GM19372 (cell line): ENCODE data around the gene XIRP1.
"Not testable (repeated sequence)": the region's sequence is repeated elsewhere in the genome, so short reads cannot be mapped to it uniquely, and the experiment has no call there.

Experiments used
- ATAC-seq: cut with Tn5 transposase; IDR thresholded peaks from one replicate; pipeline ENCODE4 v1.9.1; 2021; ENCODE audit warnings: mild to moderate bottlenecking, low read depth, moderate library complexity; ENCODE audit not compliant: unreplicated experiment

XIRP1 gene

GRCh38 chr3:39186692-39187151 lies 5.7 kb downstream of the XIRP1 start:
- ATAC-seq = no peak

GRCh38 chr3:39185959-39186691 lies 6.3 kb downstream of the XIRP1 start:
- no peak for ATAC-seq

GRCh38 chr3:39185326-39185958 lies 7.0 kb downstream of the XIRP1 start:
- no peak for ATAC-seq

GRCh38 chr3:39184968-39185285 lies 7.5 kb downstream of the XIRP1 start:
- ATAC-seq = no peak

- ATAC-seq = no peak
Observed at GRCh38 chr3:39184081-39184967, 8.1 kb downstream of the XIRP1 start.

GRCh38 chr3:39183211-39184080 lies 8.9 kb downstream of the XIRP1 start:
- no peak for ATAC-seq

- no peak for ATAC-seq
Observed at GRCh38 chr3:39181408-39182335, 10.7 kb downstream of the XIRP1 start.

GRCh38 chr3:39180546-39181346 lies 11.6 kb downstream of the XIRP1 start:
- ATAC-seq = peak; percentile 94

GRCh38 chr3:39180183-39180545 lies 12.2 kb downstream of the XIRP1 start:
- no peak for ATAC-seq

- no peak for ATAC-seq
Observed at GRCh38 chr3:39178553-39178952, 13.8 kb downstream of the XIRP1 start.

- ATAC-seq = no peak
Observed at GRCh38 chr3:39177708-39178332, 14.6 kb downstream of the XIRP1 start.

GRCh38 chr3:39176025-39176714 lies 16.2 kb downstream of the XIRP1 start:
- no peak for ATAC-seq

GRCh38 chr3:39173318-39174125 lies 18.9 kb downstream of the XIRP1 start:
- no peak for ATAC-seq

- ATAC-seq = no peak
Observed at GRCh38 chr3:39171860-39172259, 20.5 kb downstream of the XIRP1 start.

- ATAC-seq = not testable (repeated sequence)
Observed at GRCh38 chr3:39170877-39171276, 21.5 kb downstream of the XIRP1 start.

GRCh38 chr3:39170461-39170860 lies 21.9 kb downstream of the XIRP1 start:
- ATAC-seq = no peak

- ATAC-seq = no peak
Observed at GRCh38 chr3:39169712-39170111, 22.7 kb downstream of the XIRP1 start.
